Osteocyte (in vitro differentiated cells): ENCODE measurements around the gene RCOR3. TPM values are rescaled to one million over a fixed set of nuclear protein-coding genes. Genes with fewer than 3 reads are reported as not detected.
A peak's percentile ranks its signal among the peaks of the same experiment; 100 is the strongest.
"Not testable (repeated sequence)": the region's sequence is repeated elsewhere in the genome, so short reads cannot be mapped to it uniquely, and the experiment has no call there.

Source experiments
- DNase-seq: peaks from one replicate; pipeline ENCODE4 v3.0.0; 2021; ENCODE audit warnings: mixed read lengths; ENCODE audit not compliant: unreplicated experiment; ENCODE audit errors: extremely low spot score
- H3K27ac Mint-ChIP-seq: one replicate; pipeline ENCODE4 v1.8.0; 2021; ENCODE audit warnings: mild to moderate bottlenecking, mixed read lengths; ENCODE audit not compliant: unreplicated experiment
- H3K27me3 Mint-ChIP-seq: one replicate; pipeline ENCODE4 v1.8.0; 2021; ENCODE audit warnings: mixed read lengths; ENCODE audit not compliant: unreplicated experiment
- H3K36me3 Mint-ChIP-seq: one replicate; pipeline ENCODE4 v1.8.0; 2021; ENCODE audit warnings: mixed read lengths; ENCODE audit not compliant: unreplicated experiment
- H3K4me1 Mint-ChIP-seq: one replicate; pipeline ENCODE4 v1.8.0; 2021; ENCODE audit warnings: mixed read lengths; ENCODE audit not compliant: unreplicated experiment
- H3K4me3 Mint-ChIP-seq: one replicate; pipeline ENCODE4 v1.8.0; 2021; ENCODE audit warnings: mild to moderate bottlenecking, moderate library complexity, mixed read lengths; ENCODE audit not compliant: unreplicated experiment
- H3K9me3 Mint-ChIP-seq: one replicate; pipeline ENCODE4 v1.8.0; 2021; ENCODE audit warnings: mixed read lengths; ENCODE audit not compliant: unreplicated experiment
- total RNA-seq: library from RNA; stranded (reverse); gene quantifications from 2 replicates; pipeline ENCODE4 v1.2.1, GENCODE V29; 2021
- TF ChIP-seq, protein P1 (sequence below): fragments of 200-600 bp; sonication (generic); IDR thresholded peaks from 2 replicates; pipeline ENCODE4 v1.5.0; 2021; ENCODE audit warnings: antibody characterized with exemption, mild to moderate bottlenecking, moderate library complexity

Gene RCOR3
- total RNA-seq, 1 donor from 2014 or later, result 51.0 TPM

DNA sequence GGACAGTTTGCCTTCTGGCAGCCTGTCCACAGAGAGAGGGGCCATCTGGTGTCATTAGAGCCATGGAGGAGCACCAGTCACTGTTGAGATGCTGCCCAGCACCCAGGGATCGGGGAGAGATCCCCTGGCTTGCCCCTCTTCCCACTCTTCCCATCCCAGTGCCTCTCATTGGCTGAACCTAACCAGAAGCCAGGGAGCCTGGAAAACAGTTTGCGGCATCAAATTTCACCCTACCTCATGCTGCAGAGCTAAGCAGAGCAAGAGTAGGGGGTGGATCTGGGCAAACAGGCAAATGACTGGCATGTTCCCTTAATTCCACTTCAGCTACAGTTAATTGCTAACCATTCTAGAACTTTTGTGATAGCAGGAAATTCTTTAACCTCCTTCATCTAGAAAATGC lies 86.6 kb downstream of the RCOR3 start:
- H3K9me3 Mint-ChIP-seq, result no peaks in the 10 kb centered on the region
- TF ChIP-seq, protein P1, sequence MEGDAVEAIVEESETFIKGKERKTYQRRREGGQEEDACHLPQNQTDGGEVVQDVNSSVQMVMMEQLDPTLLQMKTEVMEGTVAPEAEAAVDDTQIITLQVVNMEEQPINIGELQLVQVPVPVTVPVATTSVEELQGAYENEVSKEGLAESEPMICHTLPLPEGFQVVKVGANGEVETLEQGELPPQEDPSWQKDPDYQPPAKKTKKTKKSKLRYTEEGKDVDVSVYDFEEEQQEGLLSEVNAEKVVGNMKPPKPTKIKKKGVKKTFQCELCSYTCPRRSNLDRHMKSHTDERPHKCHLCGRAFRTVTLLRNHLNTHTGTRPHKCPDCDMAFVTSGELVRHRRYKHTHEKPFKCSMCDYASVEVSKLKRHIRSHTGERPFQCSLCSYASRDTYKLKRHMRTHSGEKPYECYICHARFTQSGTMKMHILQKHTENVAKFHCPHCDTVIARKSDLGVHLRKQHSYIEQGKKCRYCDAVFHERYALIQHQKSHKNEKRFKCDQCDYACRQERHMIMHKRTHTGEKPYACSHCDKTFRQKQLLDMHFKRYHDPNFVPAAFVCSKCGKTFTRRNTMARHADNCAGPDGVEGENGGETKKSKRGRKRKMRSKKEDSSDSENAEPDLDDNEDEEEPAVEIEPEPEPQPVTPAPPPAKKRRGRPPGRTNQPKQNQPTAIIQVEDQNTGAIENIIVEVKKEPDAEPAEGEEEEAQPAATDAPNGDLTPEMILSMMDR, result no peak
- peaks cover 29% of the 10 kb centered on the region for H3K4me1 Mint-ChIP-seq
- peak overlapping the region; percentile 59 for H3K27ac Mint-ChIP-seq
- peaks cover 2% of the 10 kb centered on the region for H3K36me3 Mint-ChIP-seq
- peak; percentile 70 for DNase-seq
- no peak overlapping the region for H3K4me3 Mint-ChIP-seq
- no peaks in the 10 kb centered on the region for H3K27me3 Mint-ChIP-seq

DNA sequence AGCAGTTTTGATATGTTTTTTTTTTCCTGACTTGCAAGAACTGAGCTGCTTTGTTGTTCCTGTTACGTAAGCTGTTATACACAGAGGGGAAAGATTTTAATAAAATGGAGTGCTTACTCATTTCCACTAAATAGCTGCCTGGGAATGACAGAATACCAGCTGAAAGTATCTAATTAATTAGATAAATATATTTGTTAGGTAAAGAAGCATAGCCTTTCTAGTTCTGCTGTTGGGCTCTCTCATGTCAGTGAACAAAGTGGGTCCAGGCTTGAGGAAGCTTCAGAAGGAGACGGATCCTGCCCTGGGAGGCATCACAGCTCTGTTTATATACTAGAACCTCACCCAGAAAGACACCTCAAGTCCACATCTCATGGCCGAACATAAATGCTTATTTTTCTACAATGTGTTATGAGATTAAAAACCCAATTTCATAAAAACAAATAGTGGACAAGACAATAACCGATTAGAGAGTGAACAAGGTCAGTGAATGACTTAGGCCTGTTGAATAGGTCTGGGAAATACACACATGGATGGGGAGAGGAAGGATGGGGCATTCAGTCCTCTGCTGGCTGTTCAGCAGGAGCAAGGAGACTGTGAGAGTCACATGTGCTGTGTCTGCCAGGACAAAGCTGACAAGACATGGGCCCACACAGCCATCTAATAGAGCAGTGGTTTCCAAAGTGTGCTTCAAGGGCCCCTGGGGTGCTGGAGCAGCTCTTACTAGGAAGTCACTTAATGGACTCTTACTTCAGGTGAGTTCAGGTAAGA lies 88.1 kb downstream of the RCOR3 start:
- TF ChIP-seq, protein P1, result no peak
- H3K9me3 Mint-ChIP-seq, result peaks cover 10% of the 10 kb centered on the region
- H3K36me3 Mint-ChIP-seq, result peaks cover 12% of the 10 kb centered on the region
- no peak overlapping the region for H3K27ac Mint-ChIP-seq
- no peaks in the 10 kb centered on the region for H3K27me3 Mint-ChIP-seq
- peaks cover 29% of the 10 kb centered on the region for H3K4me1 Mint-ChIP-seq
- no peak for DNase-seq
- no peak overlapping the region for H3K4me3 Mint-ChIP-seq

DNA sequence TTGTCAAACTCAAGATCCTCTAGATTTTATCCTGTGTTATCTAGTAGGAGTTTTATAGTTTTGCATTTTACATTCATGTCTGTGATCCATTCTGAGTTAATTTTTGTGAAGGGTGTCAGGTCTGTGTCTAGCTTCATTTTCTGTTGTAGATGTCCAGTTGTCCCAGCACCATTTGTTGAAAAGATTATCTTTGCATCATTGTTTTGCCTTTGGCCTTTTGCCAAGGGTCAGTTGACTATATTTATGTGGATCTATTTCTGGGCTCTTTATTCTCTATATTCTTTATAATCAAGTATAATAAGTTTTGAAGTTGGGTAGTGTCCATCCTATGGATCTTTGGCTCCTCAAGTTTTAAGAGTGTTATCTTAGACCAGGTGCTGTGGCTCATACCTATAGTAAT lies 89.4 kb downstream of the RCOR3 start:
- no peaks in the 10 kb centered on the region for H3K27me3 Mint-ChIP-seq
- peaks cover 26% of the 10 kb centered on the region for H3K4me1 Mint-ChIP-seq
- TF ChIP-seq, protein P1, result no peak
- peaks cover 20% of the 10 kb centered on the region for H3K36me3 Mint-ChIP-seq
- no peak overlapping the region for H3K27ac Mint-ChIP-seq
- no peak overlapping the region for H3K4me3 Mint-ChIP-seq
- peaks cover 10% of the 10 kb centered on the region for H3K9me3 Mint-ChIP-seq
- no peak for DNase-seq

DNA sequence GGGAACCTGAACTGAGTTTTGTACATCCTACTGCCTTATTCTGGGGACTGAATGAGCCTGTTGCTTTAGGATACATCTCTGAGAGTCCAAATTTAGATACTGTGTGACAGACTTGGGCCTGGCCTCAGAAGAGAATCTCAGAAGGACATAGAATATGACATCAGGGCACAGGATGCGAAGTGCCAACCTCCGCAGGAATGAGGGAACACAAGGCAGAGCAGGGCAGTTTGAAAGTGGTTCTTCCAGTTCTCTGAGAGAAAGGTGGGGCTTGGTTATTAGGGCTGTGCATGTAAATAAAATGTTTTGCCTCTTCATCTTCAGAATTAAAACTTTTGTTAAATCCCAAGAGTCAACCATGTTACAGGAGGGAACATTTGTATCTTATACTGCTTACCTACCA lies 90.6 kb downstream of the RCOR3 start:
- no peak overlapping the region for H3K27ac Mint-ChIP-seq
- H3K36me3 Mint-ChIP-seq, result peaks cover 27% of the 10 kb centered on the region
- H3K4me1 Mint-ChIP-seq, result peaks cover 21% of the 10 kb centered on the region
- TF ChIP-seq, protein P1, result no peak
- no peaks in the 10 kb centered on the region for H3K27me3 Mint-ChIP-seq
- H3K9me3 Mint-ChIP-seq, result peaks cover 10% of the 10 kb centered on the region
- H3K4me3 Mint-ChIP-seq, result no peak overlapping the region
- no peak for DNase-seq

DNA sequence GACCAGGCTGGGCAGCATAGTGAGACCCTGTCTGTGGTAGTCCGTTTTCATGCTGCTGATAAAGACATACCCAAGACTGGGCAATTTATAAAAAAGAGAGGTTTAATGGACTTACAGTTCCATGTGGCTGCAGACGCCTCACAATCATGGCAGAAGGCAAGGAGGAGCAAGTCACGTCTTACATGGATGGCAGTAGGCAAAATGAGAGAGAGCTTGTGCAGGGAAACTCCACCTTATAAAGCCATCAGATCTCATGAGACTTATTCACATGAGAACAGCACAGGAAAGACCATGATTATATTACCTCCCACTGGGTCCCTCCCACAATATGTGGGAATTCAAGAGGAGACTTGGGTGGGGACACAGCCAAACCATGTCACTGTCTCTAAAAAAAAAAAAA lies 92.9 kb downstream of the RCOR3 start:
- H3K4me3 Mint-ChIP-seq, H3K27ac Mint-ChIP-seq, DNase-seq, H3K27me3 Mint-ChIP-seq: not testable (repeated sequence)
- Mint-ChIP-seq H3K36me3 (peaks cover 30% of the 10 kb centered on the region), H3K9me3 (peaks cover 10% of the 10 kb centered on the region), H3K4me1 (peaks cover 12% of the 10 kb centered on the region)
